SH-SY5Y (cell line): ENCODE results near the gene MOG.

Experiments
- GATA2 ChIP-seq: IDR thresholded peaks from 2 replicates; pipeline ENCODE4 v1.6.1; 2011; ENCODE audit warnings: mild to moderate bottlenecking, low read depth, low read length
- GATA3 ChIP-seq: IDR thresholded peaks from 2 replicates; pipeline ENCODE4 v1.6.1; 2011; ENCODE audit warnings: low read depth, mild to moderate bottlenecking, low read length, moderate library complexity

DNA sequence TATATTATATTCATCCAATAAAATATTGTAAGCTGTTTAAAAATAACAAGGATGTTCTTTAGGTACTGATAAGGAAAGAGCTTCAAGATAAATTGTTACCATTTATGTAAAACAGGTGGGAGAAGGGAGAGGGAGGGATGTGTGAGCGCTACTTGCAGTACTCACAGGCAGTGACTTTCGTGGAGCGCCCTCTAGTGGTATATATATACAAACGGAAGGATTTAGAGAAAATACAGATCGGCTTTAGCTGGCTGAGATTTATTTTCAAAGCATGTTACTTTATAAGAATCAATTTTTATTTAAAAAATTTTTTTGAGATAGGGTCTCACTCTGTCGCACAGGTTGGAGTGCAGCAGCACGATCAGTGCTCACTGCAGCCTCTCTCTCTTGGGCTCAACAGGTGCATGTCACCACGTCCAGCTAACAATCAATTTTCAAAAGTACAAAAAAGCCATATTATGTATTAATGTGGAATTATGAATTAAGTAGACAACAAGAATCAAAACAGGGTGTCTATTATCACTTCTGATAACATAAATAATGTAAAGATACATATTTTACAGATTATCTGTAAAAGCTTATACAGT is 3.3 kb upstream of the MOG start:
- TF ChIP-seq GATA2 (no peak), GATA3 (no peak)
